ENCODE results near the gene RPS21. TPM values are rescaled to one million over a fixed set of nuclear protein-coding genes. Genes with fewer than 3 reads are reported as not detected.

RPS21 gene
- total and polyA plus RNA-seq, 2 of the 13 experiments (the other 11 are each of a cell fraction or from before 2014, with no cell fraction given): 2,647 to 11,063 TPM

DNA sequence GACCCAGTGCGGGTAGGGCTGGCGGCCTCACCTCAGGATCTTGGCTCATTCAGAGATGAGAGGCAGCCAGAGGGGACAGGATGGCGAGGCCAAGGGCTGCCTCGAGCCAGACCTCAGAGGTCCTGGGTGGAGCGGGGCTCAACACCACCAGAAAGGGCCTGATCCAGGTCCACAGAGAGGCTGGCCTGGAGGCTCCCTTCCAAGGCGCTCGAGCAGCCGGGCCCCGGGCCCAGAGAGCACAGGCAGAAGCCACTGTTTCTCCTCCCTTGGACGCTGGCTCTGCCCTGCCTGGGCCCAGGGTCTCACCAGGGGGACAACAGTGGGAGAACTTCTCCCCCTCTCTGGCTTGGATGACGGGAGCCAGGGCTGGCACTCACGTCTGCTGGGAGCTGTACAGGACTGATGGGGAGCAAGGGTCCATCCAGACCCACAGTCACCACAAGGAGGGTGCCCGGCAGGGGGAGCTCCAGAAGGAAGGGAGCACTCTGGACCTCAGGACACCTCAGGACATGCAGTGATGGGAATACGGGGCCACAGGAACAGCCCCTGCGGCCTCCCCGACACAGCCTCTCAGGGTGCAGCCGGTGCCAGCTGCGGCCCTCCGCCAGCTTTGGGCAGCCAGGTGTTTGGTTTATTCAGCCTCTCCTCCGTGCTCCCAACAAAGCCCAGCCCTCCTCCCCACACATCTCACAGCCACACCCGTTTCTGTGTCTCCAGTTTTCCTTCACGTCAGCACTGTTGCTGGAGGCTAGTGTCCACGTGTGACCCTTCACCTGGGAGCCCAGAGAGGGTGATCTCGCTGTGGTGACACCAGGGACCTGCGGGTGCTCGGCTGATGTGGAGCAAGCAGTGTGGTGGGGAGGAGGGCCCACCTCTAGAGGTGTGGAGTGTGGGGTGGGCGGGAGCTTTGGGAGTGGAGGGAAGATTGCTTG is 8.7 kb downstream of the RPS21 start (continued):
- TF ChIP-seq, protein P1, sequence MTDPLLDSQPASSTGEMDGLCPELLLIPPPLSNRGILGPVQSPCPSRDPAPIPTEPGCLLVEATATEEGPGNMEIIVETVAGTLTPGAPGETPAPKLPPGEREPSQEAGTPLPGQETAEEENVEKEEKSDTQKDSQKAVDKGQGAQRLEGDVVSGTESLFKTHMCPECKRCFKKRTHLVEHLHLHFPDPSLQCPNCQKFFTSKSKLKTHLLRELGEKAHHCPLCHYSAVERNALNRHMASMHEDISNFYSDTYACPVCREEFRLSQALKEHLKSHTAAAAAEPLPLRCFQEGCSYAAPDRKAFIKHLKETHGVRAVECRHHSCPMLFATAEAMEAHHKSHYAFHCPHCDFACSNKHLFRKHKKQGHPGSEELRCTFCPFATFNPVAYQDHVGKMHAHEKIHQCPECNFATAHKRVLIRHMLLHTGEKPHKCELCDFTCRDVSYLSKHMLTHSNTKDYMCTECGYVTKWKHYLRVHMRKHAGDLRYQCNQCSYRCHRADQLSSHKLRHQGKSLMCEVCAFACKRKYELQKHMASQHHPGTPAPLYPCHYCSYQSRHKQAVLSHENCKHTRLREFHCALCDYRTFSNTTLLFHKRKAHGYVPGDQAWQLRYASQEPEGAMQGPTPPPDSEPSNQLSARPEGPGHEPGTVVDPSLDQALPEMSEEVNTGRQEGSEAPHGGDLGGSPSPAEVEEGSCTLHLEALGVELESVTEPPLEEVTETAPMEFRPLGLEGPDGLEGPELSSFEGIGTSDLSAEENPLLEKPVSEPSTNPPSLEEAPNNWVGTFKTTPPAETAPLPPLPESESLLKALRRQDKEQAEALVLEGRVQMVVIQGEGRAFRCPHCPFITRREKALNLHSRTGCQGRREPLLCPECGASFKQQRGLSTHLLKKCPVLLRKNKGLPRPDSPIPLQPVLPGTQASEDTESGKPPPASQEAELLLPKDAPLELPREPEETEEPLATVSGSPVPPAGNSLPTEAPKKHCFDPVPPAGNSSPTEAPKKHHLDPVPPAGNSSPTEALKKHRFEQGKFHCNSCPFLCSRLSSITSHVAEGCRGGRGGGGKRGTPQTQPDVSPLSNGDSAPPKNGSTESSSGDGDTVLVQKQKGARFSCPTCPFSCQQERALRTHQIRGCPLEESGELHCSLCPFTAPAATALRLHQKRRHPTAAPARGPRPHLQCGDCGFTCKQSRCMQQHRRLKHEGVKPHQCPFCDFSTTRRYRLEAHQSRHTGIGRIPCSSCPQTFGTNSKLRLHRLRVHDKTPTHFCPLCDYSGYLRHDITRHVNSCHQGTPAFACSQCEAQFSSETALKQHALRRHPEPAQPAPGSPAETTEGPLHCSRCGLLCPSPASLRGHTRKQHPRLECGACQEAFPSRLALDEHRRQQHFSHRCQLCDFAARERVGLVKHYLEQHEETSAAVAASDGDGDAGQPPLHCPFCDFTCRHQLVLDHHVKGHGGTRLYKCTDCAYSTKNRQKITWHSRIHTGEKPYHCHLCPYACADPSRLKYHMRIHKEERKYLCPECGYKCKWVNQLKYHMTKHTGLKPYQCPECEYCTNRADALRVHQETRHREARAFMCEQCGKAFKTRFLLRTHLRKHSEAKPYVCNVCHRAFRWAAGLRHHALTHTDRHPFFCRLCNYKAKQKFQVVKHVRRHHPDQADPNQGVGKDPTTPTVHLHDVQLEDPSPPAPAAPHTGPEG (CRISPR knock-in tag; IDR thresholded peaks at IDR 0.05): no peak
- TF ChIP-seq KLF11 (CRISPR knock-in tag; IDR thresholded peaks at IDR 0.05) (no peak), REST (IDR thresholded peaks at IDR 0.05; ENCODE audit: borderline replicate concordance in 1 of 2, low read depth in 1 of 2, low read length in 2 of 2) (no peak), ZNF891 (CRISPR knock-in tag; IDR thresholded peaks at IDR 0.05) (0 out of 2 replicates have a peak, but pooled peaks have one; percentile 13), ZNF572 (CRISPR knock-in tag; IDR thresholded peaks at IDR 0.05) (0 out of 2 replicates have a peak, but pooled peaks have one; percentile 50), ZSCAN22 (CRISPR knock-in tag; IDR thresholded peaks at IDR 0.05) (no peak), MTA1 (CRISPR knock-in tag; IDR thresholded peaks at IDR 0.05; ENCODE audit: borderline replicate concordance) (peak; percentile 17; the same call in 1 of the 2 replicates), AGO2 (optimal IDR thresholded peaks at IDR 0.05; ENCODE audit: low read depth, low read length) (peak; percentile 87), ZNF567 (CRISPR knock-in tag; IDR thresholded peaks at IDR 0.05; ENCODE audit: borderline replicate concordance) (no peak), ZEB1 (IDR thresholded peaks at IDR 0.05; ENCODE audit: insufficient replicate concordance, low read depth) (no peak)
- TF ChIP-seq, protein P2, sequence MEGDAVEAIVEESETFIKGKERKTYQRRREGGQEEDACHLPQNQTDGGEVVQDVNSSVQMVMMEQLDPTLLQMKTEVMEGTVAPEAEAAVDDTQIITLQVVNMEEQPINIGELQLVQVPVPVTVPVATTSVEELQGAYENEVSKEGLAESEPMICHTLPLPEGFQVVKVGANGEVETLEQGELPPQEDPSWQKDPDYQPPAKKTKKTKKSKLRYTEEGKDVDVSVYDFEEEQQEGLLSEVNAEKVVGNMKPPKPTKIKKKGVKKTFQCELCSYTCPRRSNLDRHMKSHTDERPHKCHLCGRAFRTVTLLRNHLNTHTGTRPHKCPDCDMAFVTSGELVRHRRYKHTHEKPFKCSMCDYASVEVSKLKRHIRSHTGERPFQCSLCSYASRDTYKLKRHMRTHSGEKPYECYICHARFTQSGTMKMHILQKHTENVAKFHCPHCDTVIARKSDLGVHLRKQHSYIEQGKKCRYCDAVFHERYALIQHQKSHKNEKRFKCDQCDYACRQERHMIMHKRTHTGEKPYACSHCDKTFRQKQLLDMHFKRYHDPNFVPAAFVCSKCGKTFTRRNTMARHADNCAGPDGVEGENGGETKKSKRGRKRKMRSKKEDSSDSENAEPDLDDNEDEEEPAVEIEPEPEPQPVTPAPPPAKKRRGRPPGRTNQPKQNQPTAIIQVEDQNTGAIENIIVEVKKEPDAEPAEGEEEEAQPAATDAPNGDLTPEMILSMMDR (CRISPR knock-in tag; IDR thresholded peaks at IDR 0.05): peak; percentile 72
- TF ChIP-seq, protein P3, sequence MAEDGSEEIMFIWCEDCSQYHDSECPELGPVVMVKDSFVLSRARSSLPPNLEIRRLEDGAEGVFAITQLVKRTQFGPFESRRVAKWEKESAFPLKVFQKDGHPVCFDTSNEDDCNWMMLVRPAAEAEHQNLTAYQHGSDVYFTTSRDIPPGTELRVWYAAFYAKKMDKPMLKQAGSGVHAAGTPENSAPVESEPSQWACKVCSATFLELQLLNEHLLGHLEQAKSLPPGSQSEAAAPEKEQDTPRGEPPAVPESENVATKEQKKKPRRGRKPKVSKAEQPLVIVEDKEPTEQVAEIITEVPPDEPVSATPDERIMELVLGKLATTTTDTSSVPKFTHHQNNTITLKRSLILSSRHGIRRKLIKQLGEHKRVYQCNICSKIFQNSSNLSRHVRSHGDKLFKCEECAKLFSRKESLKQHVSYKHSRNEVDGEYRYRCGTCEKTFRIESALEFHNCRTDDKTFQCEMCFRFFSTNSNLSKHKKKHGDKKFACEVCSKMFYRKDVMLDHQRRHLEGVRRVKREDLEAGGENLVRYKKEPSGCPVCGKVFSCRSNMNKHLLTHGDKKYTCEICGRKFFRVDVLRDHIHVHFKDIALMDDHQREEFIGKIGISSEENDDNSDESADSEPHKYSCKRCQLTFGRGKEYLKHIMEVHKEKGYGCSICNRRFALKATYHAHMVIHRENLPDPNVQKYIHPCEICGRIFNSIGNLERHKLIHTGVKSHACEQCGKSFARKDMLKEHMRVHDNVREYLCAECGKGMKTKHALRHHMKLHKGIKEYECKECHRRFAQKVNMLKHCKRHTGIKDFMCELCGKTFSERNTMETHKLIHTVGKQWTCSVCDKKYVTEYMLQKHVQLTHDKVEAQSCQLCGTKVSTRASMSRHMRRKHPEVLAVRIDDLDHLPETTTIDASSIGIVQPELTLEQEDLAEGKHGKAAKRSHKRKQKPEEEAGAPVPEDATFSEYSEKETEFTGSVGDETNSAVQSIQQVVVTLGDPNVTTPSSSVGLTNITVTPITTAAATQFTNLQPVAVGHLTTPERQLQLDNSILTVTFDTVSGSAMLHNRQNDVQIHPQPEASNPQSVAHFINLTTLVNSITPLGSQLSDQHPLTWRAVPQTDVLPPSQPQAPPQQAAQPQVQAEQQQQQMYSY (CRISPR knock-in tag; IDR thresholded peaks at IDR 0.05): no peak

All from HepG2 (cell line).